Activated CD4-positive, alpha-beta T cell treated with anti-CD3 and anti-CD28 coated beads for 1 hour (primary cell): ENCODE measurements around the gene COL12A1.
"Not testable (repeated sequence)": the region's sequence is repeated elsewhere in the genome, so short reads cannot be mapped to it uniquely, and the experiment has no call there.

Experiments used
- DNase-seq: peaks from one replicate; pipeline ENCODE4 v3.0.0-alpha.2; 2020

Gene COL12A1

GRCh38 chr6:75211920-75212590 lies 6.2 kb upstream of the COL12A1 start:
- no peak for DNase-seq

- no peak for DNase-seq
These were observed 5.3 kb upstream of the COL12A1 start for GRCh38 chr6:75210885-75211739.

- no peak for DNase-seq
These were observed 3.4 kb upstream of the COL12A1 start for GRCh38 chr6:75209184-75209723.

GRCh38 chr6:75208298-75209183 lies 2.7 kb upstream of the COL12A1 start:
- DNase-seq, result peak; percentile 67

- no peak for DNase-seq
These were observed 906 bp upstream of the COL12A1 start for GRCh38 chr6:75206576-75207342.

- no peak for DNase-seq
These were observed 686 bp downstream of the COL12A1 start for GRCh38 chr6:75204959-75205775.

- no peak for DNase-seq
These were observed 1.5 kb downstream of the COL12A1 start for GRCh38 chr6:75204217-75204958.

GRCh38 chr6:75203721-75204120 lies 2.1 kb downstream of the COL12A1 start:
- DNase-seq, result no peak

GRCh38 chr6:75202676-75203131 lies 3.1 kb downstream of the COL12A1 start:
- no peak for DNase-seq

- DNase-seq, result no peak
These were observed 3.8 kb downstream of the COL12A1 start for GRCh38 chr6:75201901-75202672.

- no peak for DNase-seq
These were observed 4.8 kb downstream of the COL12A1 start for GRCh38 chr6:75201021-75201420.

- DNase-seq, result no peak
These were observed 6.0 kb downstream of the COL12A1 start for GRCh38 chr6:75199889-75200288.

- DNase-seq, result no peak
These were observed 9.7 kb downstream of the COL12A1 start for GRCh38 chr6:75196081-75196687.

GRCh38 chr6:75188221-75188925 lies 17.5 kb downstream of the COL12A1 start:
- no peak for DNase-seq

GRCh38 chr6:75186581-75186980 lies 19.3 kb downstream of the COL12A1 start:
- DNase-seq, result not testable (repeated sequence)

GRCh38 chr6:75183099-75183541 lies 22.7 kb downstream of the COL12A1 start:
- DNase-seq, result no peak

- no peak for DNase-seq
These were observed 25.0 kb downstream of the COL12A1 start for GRCh38 chr6:75180864-75181263.

GRCh38 chr6:75178757-75179156 lies 27.1 kb downstream of the COL12A1 start:
- no peak for DNase-seq
